DMS79 treated with DMSO at 0.1 percent for 48 hours (cell line): ENCODE data around the gene TBXA2R.

Experiments
- DNase-seq: peaks from one replicate; lab custom pipeline; 2025; lab: John Stamatoyannopoulos, UW

TBXA2R gene

DNA sequence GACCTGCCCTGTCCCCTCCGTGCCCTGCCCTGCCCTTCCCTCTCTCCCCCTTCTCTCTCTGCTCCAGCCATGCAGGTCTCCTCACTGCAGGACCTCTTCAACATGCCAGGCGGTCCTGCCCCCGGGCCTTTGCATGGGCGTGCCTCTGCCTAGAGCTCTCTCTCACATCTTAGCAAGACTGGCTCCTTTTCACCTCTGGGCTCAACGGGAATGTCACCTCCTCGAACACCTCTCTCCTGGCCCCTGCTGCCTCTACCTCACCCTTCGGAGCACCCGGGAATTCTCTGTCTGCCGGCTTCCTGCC is 54.9 kb downstream of the TBXA2R start:
- no peak for DNase-seq

DNA sequence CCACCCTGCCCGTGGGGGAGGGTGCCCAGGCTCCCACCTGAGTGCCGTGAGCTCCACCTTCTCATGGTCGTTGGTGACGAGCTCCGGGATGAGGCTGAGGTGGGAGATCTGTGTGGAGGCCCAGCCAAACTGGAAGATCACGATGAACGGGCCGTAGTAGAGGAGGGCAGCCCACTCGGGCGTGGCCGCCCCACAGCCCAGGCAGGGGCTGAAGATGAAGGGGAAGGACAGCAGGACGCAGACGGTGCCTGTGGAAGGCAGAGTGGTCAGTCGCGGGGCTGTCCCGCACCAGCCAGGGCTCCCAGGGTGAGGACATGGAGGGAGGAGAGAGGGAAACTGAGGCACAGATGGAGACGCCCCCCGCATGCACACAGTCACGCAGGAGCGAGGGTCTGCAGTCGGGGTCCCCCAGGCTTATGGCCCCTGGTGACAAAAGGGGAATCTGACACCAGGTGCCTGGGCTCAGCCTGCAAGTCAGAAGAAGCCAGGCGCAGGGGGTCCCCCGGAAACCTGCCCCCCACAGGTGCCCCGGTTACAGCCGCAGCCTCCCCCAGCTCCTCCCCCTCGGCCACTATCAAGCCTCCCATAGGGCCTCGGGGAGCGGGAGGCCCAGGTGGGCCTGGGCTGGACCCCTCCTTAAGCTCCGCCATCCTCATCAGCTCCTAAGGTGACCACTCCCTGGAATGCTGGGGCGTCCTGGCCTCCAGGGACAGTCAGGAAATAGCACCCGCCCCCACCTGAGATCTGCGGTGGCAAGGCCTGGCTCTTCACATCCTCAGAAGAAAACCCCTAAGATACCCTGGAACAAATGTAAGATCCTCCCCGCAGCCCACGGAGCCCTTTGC is 55.5 kb downstream of the TBXA2R start:
- no peak for DNase-seq

GRCh38 chr19:3549816-3550215 is 56.9 kb downstream of the TBXA2R start:
- no peak for DNase-seq

- no peak for DNase-seq
Measured at GRCh38 chr19:3548606-3549005, 58.1 kb downstream of the TBXA2R start.

GRCh38 chr19:3547767-3548282 is 58.9 kb downstream of the TBXA2R start:
- no peak for DNase-seq

DNA sequence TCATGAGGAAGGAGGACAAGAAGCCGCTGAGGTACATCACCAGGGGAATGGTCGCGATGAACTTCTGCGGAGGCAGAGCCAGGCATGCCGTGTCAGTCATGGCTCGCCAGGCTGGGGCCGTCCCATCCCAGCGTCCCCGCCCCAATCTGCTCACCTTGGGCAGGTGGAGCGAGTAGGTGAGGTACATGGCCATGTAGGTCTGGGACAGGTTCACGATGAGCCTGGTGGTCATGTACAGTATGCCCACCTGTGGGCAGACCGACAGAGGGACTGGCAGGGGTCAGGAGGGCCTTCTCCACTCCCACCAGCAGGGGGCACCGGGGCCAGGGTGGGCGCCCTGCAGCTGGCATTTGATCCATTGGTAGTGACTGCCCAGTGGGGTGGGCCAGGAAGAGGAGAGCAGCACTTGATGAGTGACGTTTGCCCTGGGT is 59.4 kb downstream of the TBXA2R start:
- DNase-seq = no peak

DNA sequence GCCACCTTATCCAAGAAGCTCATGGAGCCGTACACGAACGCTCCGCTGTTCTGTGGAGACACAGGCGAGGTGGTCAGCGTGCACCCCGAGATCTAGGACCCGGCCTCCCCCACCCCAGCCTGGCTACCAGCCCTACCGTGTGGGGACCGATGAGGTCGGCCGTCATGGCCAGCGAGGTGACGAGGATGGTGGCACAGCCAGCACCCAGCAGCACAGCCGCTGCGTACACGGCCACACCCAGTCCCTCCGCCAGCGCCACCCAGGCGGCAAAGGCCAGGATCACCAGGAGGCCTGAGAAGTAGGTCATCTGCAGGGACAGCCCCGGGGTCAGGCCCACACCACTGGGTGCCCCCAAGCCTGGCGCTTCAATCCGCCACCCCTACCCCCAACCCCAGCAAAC is 60.6 kb downstream of the TBXA2R start:
- no peak for DNase-seq

DNA sequence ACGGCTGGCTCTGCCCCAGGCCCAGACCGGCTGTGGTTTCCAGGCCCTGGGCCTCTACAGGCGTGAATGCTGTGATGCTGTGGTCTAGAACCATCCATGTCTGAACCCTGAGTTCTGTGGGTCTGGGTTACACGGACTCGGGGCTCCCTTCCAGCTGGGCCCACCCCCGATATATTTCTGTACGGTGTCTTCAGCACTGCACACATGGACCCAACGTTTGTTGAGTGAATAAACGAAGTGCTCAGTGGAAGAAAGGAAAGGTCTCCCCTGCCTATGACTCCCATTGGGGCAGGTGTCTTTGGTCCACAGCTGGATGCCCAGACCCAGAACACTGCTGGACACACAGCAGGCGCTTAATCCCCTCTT is 61.0 kb downstream of the TBXA2R start:
- no peak for DNase-seq

GRCh38 chr19:3544742-3545668 is 61.7 kb downstream of the TBXA2R start:
- no peak for DNase-seq
